Measurements from ENCODE around the gene FAH. TPM values are rescaled to one million over a fixed set of nuclear protein-coding genes. Genes with fewer than 3 reads are reported as not detected.

FAH gene
- polyA plus RNA-seq, 3 donors = 16.5 to 25.4 (median 24.0) TPM

DNA sequence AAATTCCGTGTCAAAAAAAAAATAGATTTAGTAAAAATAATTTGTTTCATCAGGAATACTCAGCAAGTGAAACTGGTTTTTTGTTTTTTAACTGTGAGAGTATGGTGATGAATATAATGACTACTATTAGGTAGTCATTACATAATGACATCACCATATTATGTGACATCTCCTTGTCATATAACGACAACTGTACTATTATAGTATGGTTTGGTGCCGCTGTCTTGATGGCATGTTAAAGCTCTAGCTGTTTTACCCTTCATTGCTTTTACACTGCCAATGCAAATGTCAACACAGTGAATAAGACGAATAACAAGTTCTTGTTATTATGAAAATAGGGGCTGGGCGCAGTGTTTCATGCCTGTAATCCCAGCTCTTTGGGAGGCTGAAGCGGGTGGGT is 45.6 kb upstream of the FAH start:
- Histone ChIP-seq H3K4me2 (replicated peaks; ENCODE audit: extremely low read depth, low read length, poor library complexity, severe bottlenecking) (no peak overlapping the region), H2AFZ (ENCODE audit: insufficient read depth, low read depth, low read length, poor library complexity, severe bottlenecking) (no peak overlapping the region), H3K27me3 (ENCODE audit: control insufficient read depth in 2 of 2, insufficient read depth in 2 of 2, low read length in 2 of 2) (no peaks in the 10 kb centered on the region), H3K36me3 (replicated peaks in 1 of 2; ENCODE audit: control insufficient read depth in 1 of 2, insufficient read depth in 2 of 2, low read length in 2 of 2) (no peaks in the 10 kb centered on the region), H3K4me3 (replicated peaks in 1 of 3; ENCODE audit: low read depth in 2 of 3, low read length in 3 of 3) (no peak overlapping the region), H3K79me2 (ENCODE audit: insufficient read depth, low read length) (peaks cover 78% of the 10 kb centered on the region), H3K9ac (ENCODE audit: insufficient read depth, low read length, poor library complexity, severe bottlenecking) (no peak overlapping the region), H4K20me1 (ENCODE audit: insufficient read depth, low read length) (peaks cover 99% of the 10 kb centered on the region), H3K27ac (ENCODE audit: low read depth in 1 of 2, low read length in 2 of 2) (no peak overlapping the region), H3K4me1 (ENCODE audit: control insufficient read depth in 1 of 2, insufficient read depth in 2 of 2, low read length in 2 of 2) (no peaks in the 10 kb centered on the region), H3K9me3 (replicated peaks in 1 of 2; ENCODE audit: control insufficient read depth in 1 of 2, insufficient read depth in 1 of 2, low read length in 2 of 2) (no peaks in the 10 kb centered on the region)
- H3K27ac Mint-ChIP-seq = no peak overlapping the region
- no peak overlapping the region for H3K4me3 Mint-ChIP-seq
- H3K27me3 Mint-ChIP-seq (ENCODE audit: low read depth in 3 of 3) = no peaks in the 10 kb centered on the region
- no CpG with 5 or more reads among the region's 6 CpGs for WGBS (ENCODE audit: insufficient coverage)
- TF ChIP-seq, protein P1, sequence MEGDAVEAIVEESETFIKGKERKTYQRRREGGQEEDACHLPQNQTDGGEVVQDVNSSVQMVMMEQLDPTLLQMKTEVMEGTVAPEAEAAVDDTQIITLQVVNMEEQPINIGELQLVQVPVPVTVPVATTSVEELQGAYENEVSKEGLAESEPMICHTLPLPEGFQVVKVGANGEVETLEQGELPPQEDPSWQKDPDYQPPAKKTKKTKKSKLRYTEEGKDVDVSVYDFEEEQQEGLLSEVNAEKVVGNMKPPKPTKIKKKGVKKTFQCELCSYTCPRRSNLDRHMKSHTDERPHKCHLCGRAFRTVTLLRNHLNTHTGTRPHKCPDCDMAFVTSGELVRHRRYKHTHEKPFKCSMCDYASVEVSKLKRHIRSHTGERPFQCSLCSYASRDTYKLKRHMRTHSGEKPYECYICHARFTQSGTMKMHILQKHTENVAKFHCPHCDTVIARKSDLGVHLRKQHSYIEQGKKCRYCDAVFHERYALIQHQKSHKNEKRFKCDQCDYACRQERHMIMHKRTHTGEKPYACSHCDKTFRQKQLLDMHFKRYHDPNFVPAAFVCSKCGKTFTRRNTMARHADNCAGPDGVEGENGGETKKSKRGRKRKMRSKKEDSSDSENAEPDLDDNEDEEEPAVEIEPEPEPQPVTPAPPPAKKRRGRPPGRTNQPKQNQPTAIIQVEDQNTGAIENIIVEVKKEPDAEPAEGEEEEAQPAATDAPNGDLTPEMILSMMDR (IDR thresholded peaks at IDR 0.05) = no peak
- no peaks in the 10 kb centered on the region for H3K9me3 Mint-ChIP-seq
- intact Hi-C loops (cut with micrococcal nuclease) = no loop called here
- DNase-seq = no peak
- H3K36me3 Mint-ChIP-seq = peaks cover 18 to 25% of the 10 kb centered on the region in 2 donors
- H3K4me1 Mint-ChIP-seq = peaks cover 8% of the 10 kb centered on the region

GRCh38 chr15:80107774-80108173 is 45.0 kb upstream of the FAH start:
- 83% methylated on average over 1 of the region's 3 CpGs for WGBS (ENCODE audit: insufficient coverage)

More at GRCh38 chr15:80107774-80108173, 45.0 kb upstream of the FAH start:
- no peak for DNase-seq
- no peaks in the 10 kb centered on the region for H3K27me3 ChIP-seq (ENCODE audit: control insufficient read depth in 2 of 2, insufficient read depth in 2 of 2, low read length in 2 of 2)
- H2AFZ ChIP-seq (ENCODE audit: insufficient read depth, low read depth, low read length, poor library complexity, severe bottlenecking) = no peak overlapping the region
- no peak overlapping the region for H3K27ac Mint-ChIP-seq
- no peaks in the 10 kb centered on the region for H3K4me1 ChIP-seq (ENCODE audit: control insufficient read depth in 1 of 2, insufficient read depth in 2 of 2, low read length in 2 of 2)
- no peak overlapping the region for H3K9ac ChIP-seq (ENCODE audit: insufficient read depth, low read length, poor library complexity, severe bottlenecking)
- H3K4me3 Mint-ChIP-seq = no peak overlapping the region
- H3K27me3 Mint-ChIP-seq (ENCODE audit: low read depth in 3 of 3) = no peaks in the 10 kb centered on the region
- peaks cover 99% of the 10 kb centered on the region for H4K20me1 ChIP-seq (ENCODE audit: insufficient read depth, low read length)
- no peaks in the 10 kb centered on the region for H3K36me3 ChIP-seq (replicated peaks in 1 of 2; ENCODE audit: control insufficient read depth in 1 of 2, insufficient read depth in 2 of 2, low read length in 2 of 2)
- H3K4me2 ChIP-seq (replicated peaks; ENCODE audit: extremely low read depth, low read length, poor library complexity, severe bottlenecking) = no peak overlapping the region
- no peaks in the 10 kb centered on the region for H3K9me3 Mint-ChIP-seq
- H3K9me3 ChIP-seq (replicated peaks in 1 of 2; ENCODE audit: control insufficient read depth in 1 of 2, insufficient read depth in 1 of 2, low read length in 2 of 2) = no peaks in the 10 kb centered on the region
- peaks cover 76% of the 10 kb centered on the region for H3K79me2 ChIP-seq (ENCODE audit: insufficient read depth, low read length)
- H3K4me1 Mint-ChIP-seq = peaks cover 8% of the 10 kb centered on the region
- peaks cover 16 to 24% of the 10 kb centered on the region in 2 donors for H3K36me3 Mint-ChIP-seq
- TF ChIP-seq, protein P1 (IDR thresholded peaks at IDR 0.05) = no peak
- no peak overlapping the region for H3K4me3 ChIP-seq (replicated peaks in 1 of 3; ENCODE audit: low read depth in 2 of 3, low read length in 3 of 3)
- no peak overlapping the region for H3K27ac ChIP-seq (ENCODE audit: low read depth in 1 of 2, low read length in 2 of 2)
- intact Hi-C loops (cut with micrococcal nuclease) = no loop called here
